ENCODE data around the gene CHD5. TPM values are rescaled to one million over a fixed set of nuclear protein-coding genes. Genes with fewer than 3 reads are reported as not detected.

CHD5 gene
- total RNA-seq, 1 experiment from 2014 or later = 1.6 TPM

GRCh38 chr1:6162773-6163172 lies 17.3 kb downstream of the CHD5 start:
- peak; percentile 72 for DNase-seq
- Mint-ChIP-seq H3K27ac (no peak overlapping the region), H3K36me3 (ENCODE audit: insufficient read depth in 1 of 3, low read depth in 3 of 3) (no peaks in the 10 kb centered on the region), H3K27me3 (ENCODE audit: low read depth) (peaks cover 16% of the 10 kb centered on the region), H3K9me3 (no peaks in the 10 kb centered on the region), H3K4me1 (peaks cover 14 to 24% of the 10 kb centered on the region in 2 experiments), H3K4me3 (no peak overlapping the region)
- Histone ChIP-seq H3K14ac (ENCODE audit: insufficient read depth, low read length) (no peak overlapping the region), H2BK5ac (ENCODE audit: insufficient read length, low read length) (no peak overlapping the region), H3K56ac (ENCODE audit: insufficient read length, low read depth, low read length) (no peak overlapping the region), H3K9ac (ENCODE audit: extremely low read depth, insufficient read length, low read length) (no peak overlapping the region), H3K27ac (ENCODE audit: insufficient read length, low read depth, low read length) (no peak overlapping the region), H2BK12ac (ENCODE audit: insufficient read length, low read depth, low read length) (no peak overlapping the region), H3K9me3 (ENCODE audit: control insufficient read depth, low read depth, low read length) (no peaks in the 10 kb centered on the region), H3K4ac (ENCODE audit: low read depth, low read length) (no peak overlapping the region), H3K18ac (ENCODE audit: insufficient read length, low read depth, low read length) (no peak overlapping the region), H3K27me3 (ENCODE audit: insufficient read depth, low read length) (no peaks in the 10 kb centered on the region), H3K4me1 (ENCODE audit: insufficient read depth, low read length) (no peaks in the 10 kb centered on the region), H4K8ac (replicated peaks; ENCODE audit: insufficient read length, low read depth, low read length) (no peak overlapping the region), H2AFZ (ENCODE audit: low read length) (no peak overlapping the region), H3T11ph (ENCODE audit: low read length) (no peak overlapping the region), H3K4me2 (ENCODE audit: insufficient read depth, insufficient read length, low read length) (no peak overlapping the region), H2BK20ac (ENCODE audit: low read depth, low read length, poor library complexity, severe bottlenecking) (no peak overlapping the region), H4K91ac (ENCODE audit: insufficient read length, low read depth, low read length) (no peak overlapping the region), H3K23me2 (ENCODE audit: insufficient read length, low read depth, low read length, poor library complexity, severe bottlenecking) (no peaks in the 10 kb centered on the region), H4K5ac (ENCODE audit: insufficient read length, low read depth, low read length) (no peak overlapping the region), H2BK15ac (ENCODE audit: low read depth, low read length) (no peak overlapping the region), H2AK5ac (ENCODE audit: insufficient read length, low read length) (no peak overlapping the region), H2BK120ac (ENCODE audit: low read depth, low read length, poor library complexity, severe bottlenecking) (no peak overlapping the region), H3K79me1 (ENCODE audit: insufficient read depth, low read depth, low read length, poor library complexity, severe bottlenecking) (no peaks in the 10 kb centered on the region), H3K79me2 (ENCODE audit: insufficient read depth, low read length) (no peaks in the 10 kb centered on the region), H4K20me1 (ENCODE audit: control insufficient read depth, insufficient read depth, insufficient read length) (no peaks in the 10 kb centered on the region), H3K23ac (ENCODE audit: insufficient read length, low read depth, low read length) (no peak overlapping the region)
- peak; percentile 54 for TF ChIP-seq CTCF (conservative IDR thresholded peaks at IDR 0.05)
- no CpG with 5 or more reads among the region's 13 CpGs for WGBS (ENCODE audit: extremely low coverage, insufficient read length, low lambda C conversion rate)
